T-helper 9 cell (primary cell): ENCODE results near the gene POLN.

ENCODE experiments used
- DNase-seq: peaks from one replicate; pipeline ENCODE4 v3.0.0-alpha.2; 2020

The POLN gene

GRCh38 chr4:2067446-2068197 is 174.3 kb downstream of the POLN start:
- no peak for DNase-seq

- DNase-seq = no peak
Measured at GRCh38 chr4:2066571-2067445, 175.1 kb downstream of the POLN start.

GRCh38 chr4:2066011-2066551 is 175.8 kb downstream of the POLN start:
- DNase-seq = no peak

GRCh38 chr4:2065106-2065930 is 176.6 kb downstream of the POLN start:
- DNase-seq = no peak

- DNase-seq = no peak
Measured at GRCh38 chr4:2064276-2064991, 177.5 kb downstream of the POLN start.

GRCh38 chr4:2063557-2064275 is 178.2 kb downstream of the POLN start:
- no peak for DNase-seq

GRCh38 chr4:2062808-2063524 is 179.0 kb downstream of the POLN start:
- no peak for DNase-seq

- DNase-seq = no peak
Measured at GRCh38 chr4:2062168-2062807, 179.6 kb downstream of the POLN start.

GRCh38 chr4:2061186-2062131 is 180.5 kb downstream of the POLN start:
- DNase-seq = no peak

- no peak for DNase-seq
Measured at GRCh38 chr4:2060611-2061185, 181.2 kb downstream of the POLN start.

GRCh38 chr4:2059726-2060602 is 182.0 kb downstream of the POLN start:
- DNase-seq = no peak

GRCh38 chr4:2059046-2059725 is 182.7 kb downstream of the POLN start, which contains the start of gene NAT8L:
Gene NAT8L, plus strand, starts transcription at chr4:2059327. Its CDS starts 185 bp downstream, at chr4:2059512.
- DNase-seq = no peak

GRCh38 chr4:2058264-2059045 is 183.5 kb downstream of the POLN start:
- no peak for DNase-seq

- DNase-seq = no peak
Measured at GRCh38 chr4:2057382-2058065, 184.4 kb downstream of the POLN start.

GRCh38 chr4:2054217-2054616 is 187.7 kb downstream of the POLN start:
- no peak for DNase-seq
